GM23248 (cell line): ENCODE results near the gene MTSS2.

ENCODE experiments used
- EZH2 ChIP-seq: fragments of 200-600 bp; sonication (generic); IDR thresholded peaks from 2 replicates; pipeline ENCODE4 v1.6.1; 2018; ENCODE audit warnings: antibody characterized with exemption, mild to moderate bottlenecking; ENCODE audit not compliant: insufficient read depth, poor library complexity, severe bottlenecking
- EZH2phosphoT487 ChIP-seq: fragments of 200-600 bp; sonication (generic); IDR thresholded peaks from 2 replicates; pipeline ENCODE4 v1.6.1; 2018; ENCODE audit warnings: antibody characterized with exemption, moderate library complexity, mild to moderate bottlenecking, low read depth; ENCODE audit not compliant: insufficient read depth

- TF ChIP-seq EZH2phosphoT487 (no peak), EZH2 (no peak)
Observed at GRCh38 chr16:70652322-70652721, 33.5 kb downstream of the MTSS2 start.
